ENCODE results near the gene REXO1. TPM values are rescaled to one million over a fixed set of nuclear protein-coding genes. Genes with fewer than 3 reads are reported as not detected.
A peak's percentile ranks its signal among the peaks of the same experiment; 100 is the strongest.

Gene REXO1
- total and polyA plus RNA-seq, 9 donors: 4.8 to 46.7 (median 25.8) TPM

GRCh38 chr19:1813192-1814182 is 34.8 kb downstream of the REXO1 start:
- Histone ChIP-seq H3K27me3 (no peaks in the 10 kb centered on the region), H3K27ac (peak overlapping the region in 1 of 2 donors; percentile 80), H3K36me3 (no peaks in the 10 kb centered on the region), H3K9me3 (no peaks in the 10 kb centered on the region), H3K4me1 (ENCODE audit: insufficient read depth) (peaks cover 5% of the 10 kb centered on the region), H3K4me3 (peak overlapping the region; percentile 46)
- intact Hi-C loops (cut with DNase I): loop anchor here in 1 of 4 donors (10.0 kb wide), 1 partner anchor 269 kb away; no protein-coding TSS in a partner anchor
- peak in 2 of 5 donors; percentile 30 to 43 for DNase-seq
- TF ChIP-seq CTCF (IDR thresholded peaks at IDR 0.05) (peak in 1 of 3 donors; percentile 34), EP300 (IDR thresholded peaks at IDR 0.05) (no peak), POLR2A (IDR thresholded peaks at IDR 0.05) (no peak)
- WGBS, 3 donors: 60 to 70% (median 63%) methylated on average over 21 of the region's 21 CpGs

- H3K27ac ChIP-seq: peak overlapping the region; percentile 77 to 80
- peak; percentile 90 to 94 (median 91) for DNase-seq
- TF ChIP-seq POLR2A (IDR thresholded peaks at IDR 0.05) (peak; percentile 28), CTCF (IDR thresholded peaks at IDR 0.05) (peak in 1 of 3 donors; percentile 36), EP300 (IDR thresholded peaks at IDR 0.05) (no peak)
- intact Hi-C loops (cut with DNase I): loop anchor here in 1 of 4 donors (10.0 kb wide), 1 partner anchor 268 kb away; no protein-coding TSS in a partner anchor
- no peaks in the 10 kb centered on the region for H3K36me3 ChIP-seq
- WGBS, 3 donors: 0 to 1% (median 0%) methylated on average over 47 of the region's 47 CpGs
- H3K4me3 ChIP-seq: peak overlapping the region; percentile 46
- H3K9me3 ChIP-seq: no peaks in the 10 kb centered on the region
- H3K27me3 ChIP-seq: no peaks in the 10 kb centered on the region
- H3K4me1 ChIP-seq (ENCODE audit: insufficient read depth): peaks cover 5% of the 10 kb centered on the region
These were observed 35.7 kb downstream of the REXO1 start for GRCh38 chr19:1812426-1813191.

DNA sequence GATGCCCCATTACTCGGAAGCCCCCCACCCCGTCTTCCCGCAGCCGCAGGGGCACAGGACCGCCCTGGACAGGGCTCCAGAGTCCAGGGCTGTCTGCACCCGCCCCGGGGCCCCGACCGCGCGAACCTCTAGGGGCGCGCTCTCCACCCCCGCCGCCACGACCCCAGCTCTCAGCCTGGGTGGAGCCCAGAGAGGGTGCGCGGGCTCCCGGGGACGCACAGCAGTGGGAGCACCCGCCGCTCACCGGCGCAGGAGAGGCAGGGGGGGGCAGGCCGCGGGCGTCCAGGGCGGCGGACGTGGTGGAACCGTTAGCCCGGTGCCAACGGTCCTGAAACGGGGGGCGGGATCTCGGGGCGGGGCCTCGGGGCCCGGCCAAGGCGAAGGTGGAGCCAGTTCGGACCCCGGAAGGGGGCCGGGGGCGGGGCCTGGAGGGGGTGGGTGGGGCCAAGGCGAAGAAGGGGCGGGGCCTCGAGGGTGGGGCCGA is 36.3 kb downstream of the REXO1 start, which contains the start of gene ATP8B3:
TSS of gene ATP8B3 (minus strand) at position 335 of the 484 bp plus-strand sequence. CDS start 540 bp downstream, outside the sequence.
- Histone ChIP-seq H3K27ac (peak within 1 kb of the TSS; percentile 77 to 80), H3K4me3 (peak within 1 kb of the TSS; percentile 46), H3K27me3 (no peaks in the 10 kb centered on the region), H3K9me3 (no peaks in the 10 kb centered on the region), H3K4me1 (ENCODE audit: insufficient read depth) (peaks cover 5% of the 10 kb centered on the region), H3K36me3 (no peaks in the 10 kb centered on the region)
- 2 to 6% (median 4%) methylated on average over 16 to 48 of the region's 48 CpGs for WGBS, 3 donors
- intact Hi-C loops (cut with DNase I): loop anchor here in 1 of 4 donors (10.0 kb wide), 1 partner anchor 267 kb away; no protein-coding TSS in a partner anchor
- no peak for DNase-seq
- TF ChIP-seq EP300 (IDR thresholded peaks at IDR 0.05) (no peak), POLR2A (IDR thresholded peaks at IDR 0.05) (no peak), CTCF (IDR thresholded peaks at IDR 0.05) (no peak)

DNA sequence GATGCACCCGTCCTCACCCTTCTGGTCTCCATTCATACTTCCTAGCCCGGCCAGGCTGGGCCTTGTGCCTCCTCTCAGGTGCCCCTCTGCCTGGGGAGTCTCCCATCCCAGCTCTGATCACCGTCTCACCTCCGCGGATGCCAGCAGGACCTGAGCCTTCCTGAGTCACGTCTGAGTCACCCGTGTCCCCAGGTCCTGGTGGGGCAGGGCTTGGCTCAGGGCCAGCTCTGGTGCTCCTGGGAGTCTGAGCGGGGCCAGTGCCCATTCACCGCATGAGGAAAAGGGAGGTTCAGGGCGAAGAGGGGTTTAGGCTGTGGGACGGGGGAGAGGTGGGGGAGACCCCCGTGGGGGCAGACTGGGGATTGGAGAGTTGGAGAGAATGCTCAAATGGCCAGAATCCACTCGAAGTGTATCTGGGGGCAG is 36.8 kb downstream of the REXO1 start:
- Histone ChIP-seq H3K27ac (peak overlapping the region; percentile 47 to 77), H3K9me3 (no peaks in the 10 kb centered on the region), H3K4me1 (ENCODE audit: insufficient read depth) (peaks cover 5% of the 10 kb centered on the region), H3K4me3 (no peak overlapping the region), H3K36me3 (no peaks in the 10 kb centered on the region), H3K27me3 (no peaks in the 10 kb centered on the region)
- intact Hi-C loops (cut with DNase I): loop anchor here in 1 of 4 donors (10.0 kb wide), 1 partner anchor 267 kb away; no protein-coding TSS in a partner anchor
- TF ChIP-seq CTCF (IDR thresholded peaks at IDR 0.05) (no peak), POLR2A (IDR thresholded peaks at IDR 0.05) (no peak), EP300 (IDR thresholded peaks at IDR 0.05) (no peak)
- 24 to 30% (median 29%) methylated on average over 13 of the region's 13 CpGs for WGBS, 3 donors
- DNase-seq: peak; percentile 62 to 74 (median 74)
